ENCODE results near the gene ACSM5.

DNA sequence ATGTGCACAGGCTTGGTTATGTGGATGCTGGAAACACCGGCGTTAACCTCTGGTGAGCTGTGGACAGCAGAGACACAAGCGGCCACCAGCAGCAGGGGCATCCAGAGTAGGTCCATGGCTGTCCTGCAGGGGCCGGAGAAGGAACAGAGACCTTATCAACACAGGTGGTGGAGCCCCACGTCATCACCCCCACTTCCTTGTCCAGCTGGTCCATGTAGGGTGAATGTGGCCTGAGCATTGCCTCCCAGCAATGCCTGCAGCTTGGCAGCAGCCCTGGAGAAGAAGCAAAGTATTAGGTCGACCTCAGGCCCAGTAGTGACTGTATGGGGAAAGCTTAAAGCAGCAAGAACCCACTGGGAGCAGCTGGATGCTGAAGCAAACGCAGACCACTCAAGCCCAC, 10.1 kb upstream of the ACSM5 start:
- TF ChIP-seq, protein P1, sequence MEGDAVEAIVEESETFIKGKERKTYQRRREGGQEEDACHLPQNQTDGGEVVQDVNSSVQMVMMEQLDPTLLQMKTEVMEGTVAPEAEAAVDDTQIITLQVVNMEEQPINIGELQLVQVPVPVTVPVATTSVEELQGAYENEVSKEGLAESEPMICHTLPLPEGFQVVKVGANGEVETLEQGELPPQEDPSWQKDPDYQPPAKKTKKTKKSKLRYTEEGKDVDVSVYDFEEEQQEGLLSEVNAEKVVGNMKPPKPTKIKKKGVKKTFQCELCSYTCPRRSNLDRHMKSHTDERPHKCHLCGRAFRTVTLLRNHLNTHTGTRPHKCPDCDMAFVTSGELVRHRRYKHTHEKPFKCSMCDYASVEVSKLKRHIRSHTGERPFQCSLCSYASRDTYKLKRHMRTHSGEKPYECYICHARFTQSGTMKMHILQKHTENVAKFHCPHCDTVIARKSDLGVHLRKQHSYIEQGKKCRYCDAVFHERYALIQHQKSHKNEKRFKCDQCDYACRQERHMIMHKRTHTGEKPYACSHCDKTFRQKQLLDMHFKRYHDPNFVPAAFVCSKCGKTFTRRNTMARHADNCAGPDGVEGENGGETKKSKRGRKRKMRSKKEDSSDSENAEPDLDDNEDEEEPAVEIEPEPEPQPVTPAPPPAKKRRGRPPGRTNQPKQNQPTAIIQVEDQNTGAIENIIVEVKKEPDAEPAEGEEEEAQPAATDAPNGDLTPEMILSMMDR (IDR thresholded peaks at IDR 0.05; ENCODE audit: low read depth, low read length, poor library complexity, severe bottlenecking): no peak
- TF ChIP-seq EZH2phosphoT487 (IDR thresholded peaks at IDR 0.05; ENCODE audit: borderline replicate concordance, low read length): no peak
